ENCODE measurements around the gene ZC3H7A. TPM values are rescaled to one million over a fixed set of nuclear protein-coding genes. Genes with fewer than 3 reads are reported as not detected.

ZC3H7A gene
- total RNA-seq, 1 experiment from 2014 or later, result 43.1 TPM

DNA sequence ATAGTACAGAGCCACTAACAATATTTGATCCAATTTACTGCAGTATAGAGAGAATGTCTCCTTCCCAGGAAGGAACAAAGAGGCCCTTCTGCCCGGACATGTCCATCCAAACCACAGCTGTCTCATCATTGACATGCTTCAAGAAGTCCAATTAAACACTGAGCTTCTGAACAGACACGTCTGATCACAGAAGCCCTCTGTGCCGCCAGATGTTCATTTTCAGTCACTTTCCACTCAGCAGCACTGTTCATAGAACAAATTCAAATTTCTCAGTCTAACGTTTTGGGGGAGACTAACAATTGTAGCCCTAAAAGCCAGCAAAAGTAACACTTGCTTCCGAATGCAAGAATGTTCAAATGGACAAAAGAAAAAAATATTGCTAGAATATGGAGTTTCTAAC lies 15.3 kb downstream of the ZC3H7A start:
- Histone ChIP-seq H4K20me1 (ENCODE audit: control insufficient read depth, insufficient read depth, insufficient read length) (no peaks in the 10 kb centered on the region), H2AK5ac (ENCODE audit: insufficient read length, low read length) (no peak overlapping the region), H2BK20ac (ENCODE audit: low read depth, low read length, poor library complexity, severe bottlenecking) (no peak overlapping the region), H2BK15ac (ENCODE audit: low read depth, low read length) (no peak overlapping the region), H3K27ac (ENCODE audit: insufficient read length, low read depth, low read length) (no peak overlapping the region), H4K91ac (ENCODE audit: insufficient read length, low read depth, low read length) (no peak overlapping the region), H2AFZ (ENCODE audit: low read length) (no peak overlapping the region), H3K9me3 (ENCODE audit: control insufficient read depth, low read depth, low read length) (no peaks in the 10 kb centered on the region), H3K18ac (ENCODE audit: insufficient read length, low read depth, low read length) (no peak overlapping the region), H4K5ac (ENCODE audit: insufficient read length, low read depth, low read length) (no peak overlapping the region), H2BK120ac (ENCODE audit: low read depth, low read length, poor library complexity, severe bottlenecking) (no peak overlapping the region), H3K79me1 (ENCODE audit: insufficient read depth, low read depth, low read length, poor library complexity, severe bottlenecking) (peaks cover 6% of the 10 kb centered on the region), H3K79me2 (ENCODE audit: insufficient read depth, low read length) (peaks cover 4% of the 10 kb centered on the region; the same call in 1 of the 2 replicates), H3K14ac (ENCODE audit: insufficient read depth, low read length) (no peak overlapping the region), H4K8ac (replicated peaks; ENCODE audit: insufficient read length, low read depth, low read length) (no peak overlapping the region), H3K23me2 (ENCODE audit: insufficient read length, low read depth, low read length, poor library complexity, severe bottlenecking) (no peaks in the 10 kb centered on the region), H3K56ac (ENCODE audit: insufficient read length, low read depth, low read length) (no peak overlapping the region), H3K4me2 (ENCODE audit: insufficient read depth, insufficient read length, low read length) (no peak overlapping the region), H3K23ac (ENCODE audit: insufficient read length, low read depth, low read length) (no peak overlapping the region), H2BK12ac (ENCODE audit: insufficient read length, low read depth, low read length) (no peak overlapping the region), H3T11ph (ENCODE audit: low read length) (no peak overlapping the region), H3K4me1 (ENCODE audit: insufficient read depth, low read length) (peaks cover 5% of the 10 kb centered on the region; the same call in 1 of the 2 replicates), H3K4ac (ENCODE audit: low read depth, low read length) (no peak overlapping the region), H3K27me3 (ENCODE audit: insufficient read depth, low read length) (no peaks in the 10 kb centered on the region), H2BK5ac (ENCODE audit: insufficient read length, low read length) (no peak overlapping the region), H3K9ac (ENCODE audit: extremely low read depth, insufficient read length, low read length) (no peak overlapping the region)
- Mint-ChIP-seq H3K36me3 (ENCODE audit: insufficient read depth in 1 of 3, low read depth in 3 of 3) (peaks cover 4 to 17% (median 12%) of the 10 kb centered on the region in 3 experiments; a peak in 6 of 7 replicates), H3K4me3 (no peak overlapping the region), H3K27ac (peak overlapping the region in 2 of 3 experiments; percentile 32 to 89; a peak in 4 of 7 replicates), H3K27me3 (ENCODE audit: low read depth) (no peaks in the 10 kb centered on the region), H3K4me1 (peaks cover 0 to 15% of the 10 kb centered on the region in 2 experiments; a peak in 2 of 4 replicates), H3K9me3 (no peaks in the 10 kb centered on the region)
- DNase-seq, result no peak
- no CpG with 5 or more reads among the region's 5 CpGs for WGBS (ENCODE audit: extremely low coverage, insufficient read length, low lambda C conversion rate)
- TF ChIP-seq, protein P1, sequence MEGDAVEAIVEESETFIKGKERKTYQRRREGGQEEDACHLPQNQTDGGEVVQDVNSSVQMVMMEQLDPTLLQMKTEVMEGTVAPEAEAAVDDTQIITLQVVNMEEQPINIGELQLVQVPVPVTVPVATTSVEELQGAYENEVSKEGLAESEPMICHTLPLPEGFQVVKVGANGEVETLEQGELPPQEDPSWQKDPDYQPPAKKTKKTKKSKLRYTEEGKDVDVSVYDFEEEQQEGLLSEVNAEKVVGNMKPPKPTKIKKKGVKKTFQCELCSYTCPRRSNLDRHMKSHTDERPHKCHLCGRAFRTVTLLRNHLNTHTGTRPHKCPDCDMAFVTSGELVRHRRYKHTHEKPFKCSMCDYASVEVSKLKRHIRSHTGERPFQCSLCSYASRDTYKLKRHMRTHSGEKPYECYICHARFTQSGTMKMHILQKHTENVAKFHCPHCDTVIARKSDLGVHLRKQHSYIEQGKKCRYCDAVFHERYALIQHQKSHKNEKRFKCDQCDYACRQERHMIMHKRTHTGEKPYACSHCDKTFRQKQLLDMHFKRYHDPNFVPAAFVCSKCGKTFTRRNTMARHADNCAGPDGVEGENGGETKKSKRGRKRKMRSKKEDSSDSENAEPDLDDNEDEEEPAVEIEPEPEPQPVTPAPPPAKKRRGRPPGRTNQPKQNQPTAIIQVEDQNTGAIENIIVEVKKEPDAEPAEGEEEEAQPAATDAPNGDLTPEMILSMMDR (conservative IDR thresholded peaks at IDR 0.05), result no peak
